HG03565 (cell line): Measurements from ENCODE around the gene BABAM2.

ENCODE experiments used
- ATAC-seq: cut with Tn5 transposase; IDR thresholded peaks from one replicate; pipeline ENCODE4 v1.9.1; 2021; ENCODE audit warnings: mild to moderate bottlenecking, moderate library complexity; ENCODE audit not compliant: unreplicated experiment

Gene BABAM2

GRCh38 chr2:28338831-28339321, 448.3 kb downstream of the BABAM2 start:
- ATAC-seq: no peak

- ATAC-seq: no peak
Measured at GRCh38 chr2:28339516-28340175, 449.1 kb downstream of the BABAM2 start.

GRCh38 chr2:28340312-28341202, 450.0 kb downstream of the BABAM2 start:
- no peak for ATAC-seq

- ATAC-seq: no peak
Measured at GRCh38 chr2:28341208-28341891, 450.8 kb downstream of the BABAM2 start.

- no peak for ATAC-seq
Measured at GRCh38 chr2:28342081-28342967, 451.8 kb downstream of the BABAM2 start.

GRCh38 chr2:28343184-28343942, 452.8 kb downstream of the BABAM2 start:
- ATAC-seq: no peak

- no peak for ATAC-seq
Measured at GRCh38 chr2:28343971-28344715, 453.6 kb downstream of the BABAM2 start.

- ATAC-seq: no peak
Measured at GRCh38 chr2:28344756-28345373, 454.3 kb downstream of the BABAM2 start.

GRCh38 chr2:28345619-28346018, 455.1 kb downstream of the BABAM2 start:
- ATAC-seq: no peak

GRCh38 chr2:28346587-28346986, 456.1 kb downstream of the BABAM2 start:
- no peak for ATAC-seq

GRCh38 chr2:28347193-28347592, 456.7 kb downstream of the BABAM2 start:
- ATAC-seq: no peak

GRCh38 chr2:28347596-28347995, 457.1 kb downstream of the BABAM2 start:
- ATAC-seq: no peak

- no peak for ATAC-seq
Measured at GRCh38 chr2:28348149-28348567, 457.6 kb downstream of the BABAM2 start.

- ATAC-seq: no peak
Measured at GRCh38 chr2:28348921-28349320, 458.4 kb downstream of the BABAM2 start.

- no peak for ATAC-seq
Measured at GRCh38 chr2:28349546-28350165, 459.1 kb downstream of the BABAM2 start.

- ATAC-seq: no peak
Measured at GRCh38 chr2:28350196-28350595, 459.7 kb downstream of the BABAM2 start.

- ATAC-seq: no peak
Measured at GRCh38 chr2:28350791-28351285, 460.3 kb downstream of the BABAM2 start.

- ATAC-seq: no peak
Measured at GRCh38 chr2:28351621-28352020, 461.1 kb downstream of the BABAM2 start.
